D721Med (cell line): ENCODE data around the gene ECE1.

Source experiments
- DNase-seq: peaks from one replicate; pipeline ENCODE4 v3.0.0; 2011; ENCODE audit warnings: low spot score; ENCODE audit not compliant: insufficient read length
- FAIRE-seq: peaks from 2 replicates; lab custom pipeline; 2011; peaks lifted over from hg19 to GRCh38; lab: Jason Lieb, UNC
- TF ChIP-seq, protein P1 (sequence below): IDR thresholded peaks from 2 replicates; pipeline ENCODE4 v1.5.1; 2012; ENCODE audit warnings: mild to moderate bottlenecking, control low read depth; ENCODE audit not compliant: insufficient read depth; ENCODE audit errors: missing control alignments

Gene ECE1

DNA sequence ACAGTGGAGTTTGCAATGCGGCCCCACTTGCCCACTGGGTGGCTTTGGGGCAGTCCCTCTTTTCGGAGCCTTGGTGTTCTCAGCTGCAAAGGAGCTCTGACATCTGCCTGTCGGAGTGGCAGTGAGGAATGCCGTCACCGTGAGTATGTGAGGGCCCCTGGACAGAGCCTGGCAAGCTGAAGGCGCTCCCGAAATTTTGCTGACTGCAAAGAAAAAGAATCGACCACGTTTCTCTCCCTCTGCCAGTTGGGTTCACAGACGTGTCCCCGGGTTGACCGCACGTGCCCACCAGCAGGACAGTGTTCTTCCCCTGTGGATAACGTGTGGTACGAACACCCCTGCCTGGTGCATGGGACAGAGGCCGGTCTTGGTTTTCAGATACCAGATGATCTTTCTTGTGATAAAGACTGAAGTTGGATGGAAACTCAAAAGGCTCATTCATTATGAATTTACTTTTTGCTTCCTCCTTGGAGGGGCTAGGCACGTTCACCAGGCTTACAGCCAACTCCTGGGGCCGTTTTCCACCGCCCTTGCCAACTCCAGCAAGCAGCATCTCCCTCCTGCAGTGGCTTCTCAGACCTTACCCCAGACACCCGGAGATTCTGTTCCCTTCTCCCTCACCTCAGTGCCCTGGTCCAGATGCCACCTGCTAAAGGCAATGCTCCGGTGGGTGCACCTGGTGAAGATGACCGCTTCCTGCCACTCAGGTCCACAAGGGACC is 29.7 kb downstream of the ECE1 start:
- TF ChIP-seq, protein P1, sequence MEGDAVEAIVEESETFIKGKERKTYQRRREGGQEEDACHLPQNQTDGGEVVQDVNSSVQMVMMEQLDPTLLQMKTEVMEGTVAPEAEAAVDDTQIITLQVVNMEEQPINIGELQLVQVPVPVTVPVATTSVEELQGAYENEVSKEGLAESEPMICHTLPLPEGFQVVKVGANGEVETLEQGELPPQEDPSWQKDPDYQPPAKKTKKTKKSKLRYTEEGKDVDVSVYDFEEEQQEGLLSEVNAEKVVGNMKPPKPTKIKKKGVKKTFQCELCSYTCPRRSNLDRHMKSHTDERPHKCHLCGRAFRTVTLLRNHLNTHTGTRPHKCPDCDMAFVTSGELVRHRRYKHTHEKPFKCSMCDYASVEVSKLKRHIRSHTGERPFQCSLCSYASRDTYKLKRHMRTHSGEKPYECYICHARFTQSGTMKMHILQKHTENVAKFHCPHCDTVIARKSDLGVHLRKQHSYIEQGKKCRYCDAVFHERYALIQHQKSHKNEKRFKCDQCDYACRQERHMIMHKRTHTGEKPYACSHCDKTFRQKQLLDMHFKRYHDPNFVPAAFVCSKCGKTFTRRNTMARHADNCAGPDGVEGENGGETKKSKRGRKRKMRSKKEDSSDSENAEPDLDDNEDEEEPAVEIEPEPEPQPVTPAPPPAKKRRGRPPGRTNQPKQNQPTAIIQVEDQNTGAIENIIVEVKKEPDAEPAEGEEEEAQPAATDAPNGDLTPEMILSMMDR = no peak
- DNase-seq = no peak
- FAIRE-seq = no peak

DNA sequence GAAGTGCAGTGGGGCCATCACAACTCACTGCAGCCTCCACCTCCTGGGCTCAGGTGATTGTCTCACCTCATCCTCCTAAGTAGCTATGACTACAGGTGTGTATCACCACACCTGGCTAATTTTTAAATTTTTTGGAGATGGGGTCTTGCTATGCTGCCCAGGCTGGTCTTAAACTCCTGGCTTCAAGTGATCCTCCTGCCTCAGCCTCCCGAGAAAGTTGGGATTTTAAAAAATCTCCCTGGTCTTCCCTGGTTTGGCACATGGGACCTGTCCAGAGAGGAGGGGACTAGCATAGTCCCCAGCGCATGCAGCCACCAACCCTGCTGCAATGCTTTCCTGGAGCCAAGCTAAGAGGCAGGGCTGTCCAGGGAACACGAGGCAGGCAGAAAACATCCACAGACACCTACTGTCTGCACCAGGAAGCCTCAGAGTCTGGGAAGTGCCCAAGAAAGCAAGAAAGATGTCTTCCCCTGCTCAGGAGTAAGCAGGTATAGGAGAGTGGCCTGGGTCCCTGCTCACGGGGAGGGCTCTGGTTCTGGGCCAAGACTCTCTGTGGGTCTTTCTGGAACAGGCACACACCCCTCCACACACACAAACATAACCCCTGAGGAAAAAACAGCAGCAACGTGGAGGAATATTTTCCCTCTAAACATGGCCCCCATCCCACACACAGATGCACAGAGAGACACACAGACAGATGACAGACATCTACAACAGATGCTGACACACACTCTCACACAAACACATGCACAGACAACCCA is 30.8 kb downstream of the ECE1 start:
- DNase-seq = no peak
- no peak for FAIRE-seq
- TF ChIP-seq, protein P1 = no peak

DNA sequence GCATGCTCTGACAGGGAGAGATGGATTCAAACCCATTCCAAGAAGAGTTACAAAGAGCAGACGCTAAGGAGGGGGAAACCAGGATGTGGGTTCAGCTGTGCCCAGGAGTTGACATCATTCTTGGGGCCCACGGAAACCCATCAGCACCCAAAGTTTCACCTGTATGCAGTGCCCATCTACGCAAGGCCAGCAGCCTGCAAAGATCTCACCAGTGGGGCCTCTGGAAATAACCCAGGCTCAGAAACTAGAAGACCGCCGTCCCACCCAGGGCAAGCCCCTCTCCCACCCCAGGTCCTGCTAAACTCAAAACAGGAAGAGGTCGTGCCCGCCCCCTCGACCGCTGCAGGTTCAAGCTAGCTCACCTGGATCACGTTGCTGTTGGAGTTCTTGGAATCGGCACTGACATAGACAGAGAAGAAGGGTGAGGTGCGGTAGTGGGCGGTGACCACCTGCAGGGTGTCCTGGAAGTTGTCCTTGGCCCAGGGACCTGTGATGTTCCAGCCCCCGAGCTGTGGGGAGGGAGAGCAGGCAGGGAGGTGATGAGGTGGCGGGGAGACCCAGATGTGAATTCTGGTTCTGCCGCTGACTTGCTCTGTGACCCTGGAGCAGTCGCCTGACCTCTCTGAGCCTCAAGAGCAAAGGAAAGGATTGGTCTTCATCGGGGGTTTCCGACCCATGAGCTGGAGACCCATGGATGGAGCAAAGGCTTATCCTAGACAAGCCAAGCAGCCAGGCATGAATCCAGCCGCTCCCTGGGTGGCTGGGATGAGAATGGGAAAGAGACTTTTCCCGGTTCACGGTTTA is 31.7 kb downstream of the ECE1 start:
- TF ChIP-seq, protein P1 = no peak

DNA sequence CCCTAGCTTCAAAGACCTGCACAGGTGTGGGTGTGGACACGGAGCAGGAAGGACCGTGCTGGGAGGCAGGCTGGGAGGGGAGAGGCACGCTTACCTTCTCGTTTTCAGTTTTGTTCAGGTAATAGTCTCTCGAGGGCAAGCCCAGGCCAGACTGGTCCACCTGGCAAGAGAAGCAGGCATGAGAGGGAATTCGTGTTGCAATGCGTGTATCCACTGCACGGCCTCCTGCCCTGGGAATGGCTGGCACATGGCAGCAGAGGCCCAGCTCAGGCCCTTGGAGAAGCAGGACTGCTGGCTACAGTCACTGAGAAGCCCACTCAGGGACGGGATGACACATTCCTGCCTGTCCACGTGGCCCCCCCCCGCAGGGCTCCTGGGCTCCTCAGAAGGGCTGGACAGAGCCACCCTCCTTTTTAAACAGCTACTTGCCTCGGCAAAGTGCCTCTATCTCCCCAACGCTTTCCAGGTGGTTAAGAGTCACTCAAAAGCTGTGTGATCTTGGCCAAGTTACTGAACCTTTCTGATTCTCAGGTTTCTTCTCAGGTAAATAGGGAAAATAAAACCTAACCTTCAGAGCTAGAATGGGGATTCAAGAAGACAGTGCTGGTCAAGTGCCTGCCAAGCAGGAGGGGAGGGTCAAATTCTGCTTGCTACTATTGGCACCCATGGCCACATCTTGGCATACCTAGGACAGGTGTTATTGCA is 32.7 kb downstream of the ECE1 start:
- no peak for FAIRE-seq
- no peak for DNase-seq
- TF ChIP-seq, protein P1 = no peak

More for the DNA sequence above, 31.7 kb downstream of the ECE1 start:
- FAIRE-seq = no peak
- DNase-seq = no peak

DNA sequence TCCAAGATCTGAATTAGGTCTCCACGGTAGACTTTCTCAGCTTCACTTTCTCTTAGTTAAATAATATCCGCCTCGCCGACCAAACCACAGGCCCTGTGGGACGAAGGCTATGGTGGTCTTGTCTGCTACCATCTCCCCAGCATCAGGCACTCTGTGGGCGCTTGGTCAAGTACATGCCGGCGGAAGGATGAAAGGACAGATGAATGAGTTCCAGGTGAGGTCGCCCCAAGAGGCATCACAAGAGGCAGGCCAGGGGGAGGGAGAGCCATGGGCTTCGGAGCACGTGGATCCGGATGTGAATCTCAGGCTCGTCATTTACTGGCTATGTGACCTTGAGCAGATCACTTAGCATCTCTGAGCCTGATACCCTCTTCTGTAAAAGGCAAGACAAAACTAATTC is 33.5 kb downstream of the ECE1 start:
- no peak for DNase-seq
- TF ChIP-seq, protein P1 = no peak
- FAIRE-seq = no peak

DNA sequence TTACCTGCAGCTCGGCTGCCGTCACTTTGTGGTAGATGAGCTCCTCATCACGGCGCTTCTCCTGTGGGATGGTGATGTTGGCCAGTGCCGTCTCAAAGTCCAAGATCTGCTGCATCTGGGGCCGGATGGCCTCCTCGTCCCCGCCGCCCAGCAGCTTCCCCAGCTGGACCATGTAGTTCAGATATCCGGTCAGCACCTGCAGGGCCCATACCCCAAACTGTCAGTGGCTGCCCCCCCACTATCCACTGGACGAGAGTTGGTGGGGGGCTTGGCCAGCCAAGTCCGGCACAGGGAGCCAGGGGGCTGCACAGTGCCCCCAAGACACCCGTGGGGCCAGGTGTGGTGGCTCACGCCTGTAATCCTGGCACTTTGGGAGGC is 34.3 kb downstream of the ECE1 start:
- FAIRE-seq (no peak), DNase-seq (no peak)
- TF ChIP-seq, protein P1 = no peak
